Daoy (cell line): ENCODE data around the gene CLRN2. TPM values are rescaled to one million over a fixed set of nuclear protein-coding genes. Genes with fewer than 3 reads are reported as not detected.
"Not testable (repeated sequence)": the region's sequence is repeated elsewhere in the genome, so short reads cannot be mapped to it uniquely, and the experiment has no call there.

Experiments used
- DNase-seq: peaks from one replicate; pipeline ENCODE4 v3.0.0-alpha.2; 2015; ENCODE audit warnings: low read depth
- total RNA-seq: library from RNA; depleted of rRNA; stranded (reverse); fragments of >200 nt; shearing (Covaris generic); gene quantifications from 2 replicates; pipeline ENCODE4 v1.2.3, GENCODE V29; 2014

The CLRN2 gene
- total RNA-seq, 1 experiment from 2014 or later, result not detected

DNA sequence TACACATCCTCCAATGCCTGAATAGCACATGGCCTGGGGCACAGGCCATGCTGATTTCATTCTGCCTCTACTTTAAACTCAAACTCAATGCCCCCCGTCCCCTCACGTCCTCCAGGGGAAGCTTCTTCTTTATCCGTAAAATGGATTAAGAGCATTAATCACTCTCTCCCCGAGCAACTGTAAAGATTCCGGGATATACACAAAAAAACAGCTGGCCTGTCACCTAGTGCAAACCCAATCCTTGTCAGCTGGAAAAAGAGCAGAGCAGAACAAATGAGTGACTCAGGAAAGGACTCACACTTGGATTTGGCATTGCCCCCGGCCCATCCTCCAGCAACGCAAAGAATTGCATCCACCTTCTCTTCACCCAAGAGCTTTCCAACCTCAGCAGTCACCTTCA is 10.9 kb upstream of the CLRN2 start:
- DNase-seq, result no peak

DNA sequence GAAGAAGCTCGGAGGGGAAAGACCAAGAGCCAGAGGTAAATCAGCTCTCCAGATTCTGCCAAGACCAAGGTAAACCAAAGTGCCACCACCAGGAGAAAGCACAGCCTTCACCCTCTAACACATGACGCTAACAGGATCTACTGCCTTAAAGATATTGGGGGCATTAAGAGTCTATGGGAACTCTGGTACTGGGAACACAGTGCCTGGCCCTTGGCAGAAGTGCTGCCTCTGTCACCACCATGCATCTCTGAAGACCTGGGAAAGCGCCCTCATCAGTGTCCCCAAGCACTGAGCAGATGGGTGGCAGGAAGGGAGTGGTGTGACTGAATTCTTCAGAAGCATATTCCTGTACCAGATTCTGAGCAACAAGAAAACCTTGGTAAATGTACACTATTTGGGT is 4.4 kb upstream of the CLRN2 start:
- DNase-seq, result no peak

DNA sequence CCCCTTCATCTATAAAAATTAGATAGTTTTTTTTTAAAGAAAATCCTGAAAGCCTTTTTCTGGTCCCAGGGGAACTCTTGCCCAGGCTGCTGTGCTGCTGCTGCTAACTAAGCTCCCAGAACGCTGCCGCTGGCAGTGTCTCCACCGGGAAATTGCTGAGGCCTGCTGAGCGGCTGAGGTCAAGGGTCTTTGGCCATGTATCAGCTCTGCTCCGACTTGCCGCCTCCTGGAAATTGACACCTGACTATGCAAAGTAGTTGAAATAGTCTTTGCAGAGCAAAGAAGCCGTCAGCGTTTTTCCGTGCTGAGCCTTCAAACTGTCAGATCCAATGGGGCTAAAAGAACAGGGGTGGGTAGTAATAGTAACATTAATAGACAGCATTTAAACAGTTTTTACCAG is 3.9 kb upstream of the CLRN2 start:
- DNase-seq, result no peak

DNA sequence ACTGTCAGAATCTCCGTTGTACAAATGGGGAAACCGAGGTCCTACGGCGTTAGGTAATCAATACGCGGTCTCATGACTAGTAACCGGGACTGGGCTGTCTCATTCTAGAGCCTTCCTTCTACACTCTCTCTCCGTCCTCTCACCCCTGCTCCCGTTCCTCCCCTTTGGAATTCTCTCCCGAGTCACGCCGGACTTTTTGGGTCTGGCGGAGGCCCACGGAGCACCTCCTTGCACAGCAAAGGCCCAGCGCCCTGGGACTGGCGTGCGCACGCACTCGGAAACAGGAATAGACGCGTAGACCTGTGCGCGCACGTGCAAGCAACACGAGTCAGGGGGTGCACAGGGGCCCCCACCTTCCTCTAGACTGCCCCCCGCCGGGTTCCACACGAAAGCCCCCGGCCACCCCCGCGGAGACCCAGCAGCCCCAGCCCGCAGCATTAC is 3.4 kb upstream of the CLRN2 start:
- peak; percentile 48 for DNase-seq

DNA sequence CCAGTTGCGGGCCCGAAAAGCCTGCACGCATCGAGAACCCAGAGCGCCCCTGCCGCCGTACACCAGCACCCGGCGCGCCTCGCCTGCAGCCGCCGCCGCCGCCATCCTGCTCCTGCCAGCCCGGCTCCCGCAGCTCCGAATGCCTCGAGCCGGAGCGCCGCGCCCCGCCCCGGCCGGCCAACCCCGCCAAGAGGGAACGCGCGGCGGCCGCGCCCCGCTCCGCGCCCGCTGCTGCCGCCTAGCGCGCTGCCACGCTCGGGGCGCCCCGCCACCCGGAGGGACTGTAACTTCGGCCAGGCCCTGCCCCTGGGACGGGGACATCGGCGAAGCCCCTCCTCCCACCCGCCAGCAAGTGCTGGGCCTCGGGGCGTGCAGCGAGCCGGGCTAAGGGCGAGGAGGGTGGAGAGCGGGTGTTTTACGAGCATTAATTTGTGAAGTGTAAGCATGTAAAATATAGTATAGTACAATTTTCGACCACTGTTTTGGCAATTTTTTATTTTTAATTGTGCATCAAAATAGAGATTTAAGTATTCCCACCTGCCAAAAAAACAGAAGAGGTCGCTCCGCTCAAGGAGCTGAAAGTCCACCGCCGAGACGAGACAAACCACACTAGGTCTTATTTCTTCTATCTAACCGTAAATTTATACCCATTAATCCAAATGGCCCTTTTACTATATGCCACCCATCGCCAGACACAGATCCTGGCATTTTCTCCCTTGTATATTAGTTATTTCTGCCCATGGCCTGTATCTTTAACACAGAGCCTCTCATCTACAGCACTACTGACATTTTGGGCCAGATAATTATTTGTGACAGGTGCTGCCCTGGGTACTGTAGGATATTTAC is 2.8 kb upstream of the CLRN2 start, which contains the start of gene QDPR:
Gene QDPR, minus strand, starts transcription at position 141 of the 846 bp plus-strand sequence. Its CDS starts 36 bp downstream, at position 105.
- peak; percentile 83 for DNase-seq

DNA sequence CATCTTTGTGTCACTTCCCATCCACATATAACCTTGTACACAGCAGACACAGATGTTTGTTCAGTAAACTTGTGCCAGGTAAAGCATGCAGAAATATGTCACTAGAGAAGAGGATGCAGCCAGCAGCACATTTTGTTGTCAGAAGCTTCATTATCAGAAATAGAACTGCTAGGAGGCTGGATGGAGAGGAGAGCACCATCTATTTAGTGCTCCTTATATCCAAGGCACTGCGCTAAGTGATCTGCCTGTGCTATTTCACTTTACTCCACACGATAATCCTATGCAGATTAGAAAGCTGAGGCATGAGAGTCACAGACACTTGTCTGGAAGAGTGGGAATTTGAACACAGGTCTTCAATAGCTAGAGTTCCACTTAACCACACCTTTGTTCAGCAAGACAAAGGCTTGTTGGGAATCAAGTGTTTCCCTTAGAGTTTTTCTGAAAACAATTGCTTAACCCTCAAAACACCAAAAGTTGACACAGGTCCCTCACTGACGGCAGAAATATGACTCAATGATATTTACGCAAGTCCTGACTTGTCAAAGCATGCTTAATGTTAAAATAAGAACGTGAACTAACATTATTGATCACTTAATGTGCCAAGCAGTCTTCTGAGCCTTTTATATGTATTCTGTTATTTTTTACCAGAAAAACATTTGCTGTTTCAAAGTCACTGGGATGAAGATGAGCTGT is 1.8 kb upstream of the CLRN2 start:
- DNase-seq, result no peak

DNA sequence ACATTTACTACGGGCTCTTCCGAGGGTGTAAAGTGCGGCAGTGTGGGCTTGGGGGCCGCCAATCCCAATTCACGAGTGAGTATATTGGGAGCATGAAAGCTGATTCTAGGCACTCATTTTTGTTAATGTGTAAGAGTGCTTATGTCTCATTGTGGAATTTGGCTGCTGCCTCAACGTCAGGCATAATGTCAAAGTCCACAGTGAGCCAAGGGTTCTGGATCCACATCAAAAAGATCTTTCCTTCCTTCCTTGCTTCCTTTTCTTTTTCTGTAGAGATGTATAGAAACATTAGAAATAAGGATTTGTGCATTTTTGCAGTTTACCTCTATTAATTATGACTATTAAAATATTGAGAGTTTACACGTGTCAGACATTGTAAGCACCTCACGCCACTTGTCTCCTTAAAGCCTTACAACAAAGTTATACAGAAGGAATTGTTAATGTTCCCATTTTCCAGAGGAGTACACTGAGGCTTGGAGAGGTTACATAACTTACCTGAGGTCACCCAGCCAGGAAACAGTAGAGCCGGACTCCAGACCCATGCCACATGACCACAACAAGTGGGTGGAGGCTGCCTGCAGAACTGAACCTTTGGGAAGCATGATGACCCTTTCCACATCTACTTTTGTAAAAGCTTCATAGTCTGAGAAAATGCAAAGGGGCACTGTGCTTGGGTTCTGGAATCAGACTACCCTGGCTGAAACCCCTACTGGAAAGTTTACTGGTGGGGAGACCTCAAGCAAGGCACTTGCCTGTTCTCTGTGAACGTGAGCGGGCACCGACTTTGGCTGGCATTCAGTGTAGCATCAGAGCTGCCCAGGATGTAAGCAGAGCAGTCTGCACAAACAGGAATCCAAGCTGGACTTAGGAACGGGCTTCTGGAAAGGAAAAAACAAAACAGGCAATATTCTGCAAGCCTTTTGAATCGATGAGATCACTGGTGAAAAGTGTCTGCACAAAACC is 761 bp downstream of the CLRN2 start:
- no peak for DNase-seq

DNA sequence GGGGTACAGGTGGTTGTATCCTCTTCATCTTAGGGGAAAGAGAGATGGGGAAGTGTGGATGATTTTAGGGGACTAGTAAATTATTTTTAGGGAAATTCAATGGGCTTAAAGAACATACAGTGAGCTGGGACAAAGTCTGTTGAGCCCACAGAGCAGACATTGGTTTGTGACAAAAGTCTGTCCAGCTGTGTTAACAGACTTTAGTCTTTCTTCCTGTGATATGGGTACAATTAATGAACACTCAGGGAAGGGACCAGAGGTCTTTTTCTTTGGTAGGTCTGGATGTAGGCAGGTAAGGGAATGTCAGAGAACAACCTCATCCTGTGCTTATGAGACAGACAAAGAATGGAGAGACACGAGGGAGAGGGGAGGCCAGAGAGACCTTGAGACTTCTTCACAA is 2.0 kb downstream of the CLRN2 start:
- no peak for DNase-seq

DNA sequence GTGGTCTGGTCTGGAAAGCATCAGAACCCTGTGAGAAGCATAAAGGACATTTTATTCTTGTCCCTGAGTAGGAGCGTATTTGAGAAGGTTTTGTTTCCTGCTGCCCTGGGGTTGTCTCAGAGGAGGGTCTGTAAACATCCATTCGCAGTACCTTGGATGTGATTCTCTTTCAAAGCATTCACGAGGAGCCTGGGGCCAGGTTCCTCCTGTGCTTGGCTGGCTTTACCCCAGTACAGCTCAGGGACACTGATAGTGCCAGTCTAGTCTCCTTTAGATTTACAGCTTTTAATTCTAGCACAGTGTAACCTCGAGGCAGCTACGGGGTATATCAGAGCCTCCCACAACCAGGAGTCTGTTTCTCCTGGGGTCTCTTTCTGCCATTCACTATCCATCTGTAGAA is 2.7 kb downstream of the CLRN2 start:
- DNase-seq, result no peak

DNA sequence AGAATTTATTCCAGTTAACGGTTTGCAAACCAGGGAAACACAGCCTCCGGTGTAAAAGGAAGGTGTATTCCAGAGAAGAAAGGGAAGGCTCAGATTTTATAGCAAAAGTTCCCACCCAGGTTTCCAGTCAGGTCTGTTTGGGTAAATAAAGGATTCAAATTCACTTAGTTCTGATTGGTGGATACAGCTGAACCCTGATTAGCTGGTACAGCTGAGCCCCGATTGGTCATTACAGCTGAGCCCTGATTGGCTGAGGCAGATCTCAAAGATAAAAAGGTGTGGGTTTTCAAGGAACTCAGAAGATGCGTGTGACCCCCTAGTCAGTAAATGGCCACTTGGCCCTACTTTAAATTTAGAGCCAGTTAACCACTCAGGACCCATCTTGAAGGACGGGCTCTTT is 6.6 kb downstream of the CLRN2 start:
- DNase-seq, result no peak

DNA sequence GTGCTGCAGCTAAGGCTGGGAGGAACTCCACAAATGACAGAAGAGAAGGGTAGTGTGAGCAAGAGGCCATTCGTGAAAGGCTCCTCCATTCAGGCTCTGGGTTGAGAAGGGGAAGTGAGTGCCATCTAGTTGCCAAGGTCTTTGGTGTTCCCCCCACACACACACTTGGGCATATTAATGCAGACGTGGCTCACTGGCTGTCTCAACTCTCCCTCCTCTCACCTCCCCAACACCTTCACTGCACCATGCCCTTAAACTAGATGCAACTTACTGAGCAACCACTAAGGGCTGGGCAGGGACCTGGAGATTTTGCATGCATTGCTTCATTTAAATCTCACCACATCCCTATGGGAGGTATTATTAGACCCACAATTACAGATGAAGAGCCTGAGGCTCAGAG is 8.7 kb downstream of the CLRN2 start:
- no peak for DNase-seq

DNA sequence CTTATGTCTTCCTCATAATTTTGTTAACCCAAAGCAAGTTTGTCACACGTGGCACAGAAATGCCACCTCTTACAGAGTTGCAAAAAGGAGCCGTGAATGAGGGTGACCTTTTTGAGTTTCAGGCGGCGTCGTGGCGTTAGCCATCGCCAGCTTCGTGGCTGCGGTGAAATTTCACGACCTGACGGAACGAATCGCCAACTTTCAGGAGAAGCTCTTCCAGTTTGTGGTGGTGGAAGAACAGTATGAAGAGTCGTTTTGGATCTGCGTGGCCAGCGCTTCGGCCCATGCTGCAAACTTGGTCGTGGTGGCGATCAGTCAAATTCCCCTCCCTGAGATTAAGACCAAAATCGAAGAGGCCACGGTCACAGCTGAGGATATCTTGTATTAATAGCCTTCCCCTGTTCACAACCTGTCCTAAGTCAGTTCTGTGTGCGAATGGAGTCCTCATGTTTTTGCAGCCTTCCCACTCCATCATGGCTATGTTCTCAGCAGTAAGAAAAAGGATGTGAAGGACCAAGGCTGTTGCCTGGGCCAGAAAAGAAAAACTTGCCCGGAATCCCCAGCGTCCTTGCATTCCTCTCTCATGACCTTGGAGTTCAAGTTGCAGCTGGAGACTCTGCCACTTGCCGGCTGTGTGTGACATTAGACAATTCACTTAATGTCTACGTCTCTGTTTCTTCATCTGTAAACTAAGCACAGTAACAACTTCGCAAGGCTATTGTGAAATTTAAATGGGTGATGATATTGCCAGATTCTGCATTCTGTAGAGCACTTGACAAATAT is 11.9 kb downstream of the CLRN2 start:
- no peak for DNase-seq

DNA sequence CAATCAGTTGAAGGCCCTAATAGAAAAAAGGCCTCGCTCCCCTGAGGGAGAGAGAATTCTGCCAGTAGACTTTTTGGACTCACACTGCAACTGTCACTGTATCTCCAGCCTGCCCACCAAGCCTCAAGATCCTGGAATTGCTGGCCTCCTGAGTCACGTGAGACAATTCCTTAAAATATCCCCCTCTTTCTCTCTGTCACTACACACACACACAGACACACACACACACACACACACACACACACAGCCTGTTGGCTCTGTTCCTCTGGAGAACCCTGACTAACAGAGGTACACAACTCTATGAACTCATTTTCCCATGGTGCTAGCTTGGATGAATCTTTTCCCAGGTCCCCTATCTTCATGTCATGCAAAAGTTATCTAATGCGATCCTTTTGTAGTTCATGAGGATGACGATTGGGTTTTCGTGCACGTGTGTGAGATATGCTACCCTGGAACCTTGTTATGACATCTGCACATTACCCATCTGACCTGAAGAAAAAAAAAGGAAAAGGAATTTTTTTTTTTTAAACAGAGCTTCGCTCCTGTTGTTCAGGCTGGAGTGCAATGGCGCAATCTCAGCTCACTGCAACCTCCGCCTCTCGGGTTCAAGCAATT is 13.7 kb downstream of the CLRN2 start:
- DNase-seq, result no peak

DNA sequence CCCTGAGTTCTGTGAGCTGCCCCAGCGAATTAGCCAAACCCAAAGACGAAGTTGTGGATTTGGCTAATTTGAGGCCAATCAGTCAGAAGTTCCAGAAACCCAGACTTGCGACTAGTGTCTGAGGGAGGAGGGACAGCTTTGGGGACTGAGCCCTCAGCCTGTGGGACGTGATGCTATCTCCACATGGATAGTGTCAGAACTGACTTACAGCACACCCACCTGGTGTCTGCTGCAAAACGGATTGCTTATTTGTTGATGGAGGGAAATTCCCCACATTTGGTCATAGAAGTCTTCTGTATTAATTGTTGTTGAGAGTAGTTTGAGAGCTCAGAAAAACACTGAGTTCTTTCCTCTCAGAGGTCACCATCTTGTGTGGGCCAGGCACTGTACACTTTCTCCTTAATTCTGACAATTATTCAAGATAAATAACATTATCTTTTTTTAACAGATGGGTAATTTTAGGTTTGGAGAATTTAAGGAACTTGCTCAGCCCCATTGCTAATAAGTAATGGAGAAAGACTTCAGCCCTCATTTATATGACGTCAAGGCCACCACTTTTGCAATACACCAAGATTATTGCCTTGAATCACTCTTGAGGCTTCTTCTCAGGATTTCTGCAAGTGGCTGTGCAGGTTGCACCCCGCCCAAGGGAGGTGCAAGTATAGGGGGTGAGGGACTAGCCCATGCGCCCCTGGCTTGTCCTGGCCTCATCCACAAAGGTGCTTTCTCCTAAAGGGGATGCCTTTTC is 16.7 kb downstream of the CLRN2 start:
- no peak for DNase-seq

DNA sequence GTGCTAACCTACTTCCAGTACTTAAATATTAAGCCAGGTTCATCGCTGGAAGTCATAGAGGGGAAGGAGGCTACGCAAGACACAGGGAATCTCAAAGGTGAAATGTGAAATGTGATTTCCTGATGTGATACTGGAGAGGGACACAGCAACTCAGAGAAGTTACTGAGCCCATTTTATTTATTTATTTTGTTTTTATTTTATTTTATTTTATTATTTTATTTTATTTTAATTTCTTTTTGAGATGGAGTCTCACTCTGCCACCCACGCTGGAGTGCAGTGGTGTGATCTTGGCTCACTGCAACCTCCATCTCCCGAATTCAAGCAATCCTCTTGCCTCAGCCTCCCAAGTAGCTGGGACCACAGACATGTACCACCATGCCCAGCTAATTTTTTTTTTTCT is 19.7 kb downstream of the CLRN2 start:
- no peak for DNase-seq

DNA sequence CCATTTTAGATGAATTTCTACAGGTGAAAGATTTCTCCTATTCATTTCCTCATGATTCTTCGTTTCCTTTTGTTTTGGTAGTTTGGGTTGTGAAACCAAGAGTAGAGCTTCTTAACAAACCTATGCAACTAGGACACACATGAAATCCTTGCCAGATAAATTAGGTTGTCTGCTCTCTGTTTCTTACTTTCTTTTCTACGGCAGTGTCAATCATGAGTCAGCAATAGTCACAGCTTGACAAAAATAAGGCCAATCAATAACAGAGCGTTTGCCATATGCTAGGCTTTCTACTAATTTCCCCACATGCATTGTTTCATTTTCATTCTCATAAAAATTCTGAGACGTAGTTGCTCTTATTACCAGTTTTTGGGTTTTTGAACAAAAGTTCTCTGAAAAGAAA is 20.3 kb downstream of the CLRN2 start:
- DNase-seq, result no peak

DNA sequence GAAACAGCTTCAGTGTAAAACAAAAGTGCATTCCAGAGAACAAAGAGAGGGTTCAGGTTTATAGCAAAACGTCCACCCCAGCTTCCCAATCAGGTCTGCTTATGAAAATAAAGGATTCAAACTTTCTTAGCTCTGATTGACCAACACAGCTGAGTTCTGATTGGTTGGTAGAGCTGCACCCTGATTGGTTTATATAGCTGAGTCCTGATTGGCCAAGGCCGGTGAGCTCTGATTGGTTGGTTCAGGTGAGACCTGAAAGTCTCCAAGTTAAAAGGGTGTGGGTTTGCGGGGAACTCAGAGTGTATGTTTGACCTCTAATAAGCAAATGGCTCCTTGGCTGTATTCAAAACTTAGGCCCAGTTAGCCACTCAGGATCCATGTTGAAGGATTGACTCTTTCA is 20.9 kb downstream of the CLRN2 start:
- DNase-seq, result no peak

DNA sequence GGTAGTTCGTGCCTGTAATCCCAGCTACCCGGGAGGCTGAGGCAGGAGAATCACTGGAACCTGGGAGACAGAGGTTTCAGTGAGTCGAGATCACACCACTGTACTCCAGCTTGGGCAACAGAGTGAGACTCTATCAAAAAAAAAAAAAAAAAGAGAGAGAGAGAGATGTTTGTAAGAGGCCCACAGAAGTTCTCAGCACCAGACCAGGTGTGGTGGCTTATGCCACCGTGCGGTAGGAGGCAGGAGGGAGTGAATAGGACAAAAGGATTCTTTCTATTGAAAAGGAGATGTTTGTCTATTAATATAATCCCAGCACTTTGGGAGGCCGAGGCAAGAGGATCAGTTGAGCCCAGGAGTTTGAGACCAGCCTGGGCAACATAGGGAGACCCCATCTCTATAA is 22.1 kb downstream of the CLRN2 start:
- not testable (repeated sequence) for DNase-seq

DNA sequence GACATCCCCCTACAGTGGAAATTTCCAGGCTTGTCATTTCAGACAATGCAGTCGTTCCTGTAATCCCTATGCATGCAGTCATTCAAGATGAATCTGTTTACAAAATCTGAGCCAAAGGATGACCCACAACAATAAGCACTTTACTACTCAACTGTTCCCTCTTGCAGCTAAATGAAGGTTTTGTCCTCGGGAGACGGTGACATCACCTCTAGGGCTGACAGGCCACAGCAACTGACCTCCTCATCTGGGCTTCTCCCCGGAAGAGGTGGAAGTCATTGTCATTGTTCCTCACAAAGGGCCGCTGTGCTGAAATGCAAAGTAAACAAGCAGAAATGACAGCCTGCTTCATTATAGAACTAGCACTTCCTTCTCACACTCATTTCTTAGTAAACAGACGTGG is 29.2 kb downstream of the CLRN2 start:
- no peak for DNase-seq

DNA sequence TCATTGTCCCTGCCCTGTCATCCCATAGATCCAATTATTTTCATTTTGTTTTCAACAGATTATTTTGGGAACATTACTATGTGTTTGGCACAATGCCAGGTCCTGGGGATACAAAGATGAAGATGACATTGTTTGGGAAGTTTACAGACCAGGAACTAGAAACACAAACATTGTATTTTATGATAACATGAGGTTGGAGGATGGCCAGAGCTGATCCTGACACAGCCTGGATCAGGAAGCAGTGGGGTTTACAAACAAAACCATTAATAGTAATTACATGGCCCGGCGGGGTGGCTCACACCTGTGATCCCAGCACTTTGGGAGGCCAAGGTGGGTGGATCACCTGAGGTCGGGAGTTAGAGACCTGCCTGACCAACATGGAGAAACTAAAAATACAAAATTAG is 29.9 kb downstream of the CLRN2 start:
- no peak for DNase-seq
